Forelimb muscle (tissue), 1 donor: Measurements from ENCODE around the gene CUL1. TPM values are rescaled to one million over a fixed set of nuclear protein-coding genes. Genes with fewer than 3 reads are reported as not detected.

Source experiments
- DNase-seq: peaks from one replicate; pipeline ENCODE4 v3.0.0-alpha.2; 2013; ENCODE audit warnings: low read depth
- polyA plus RNA-seq: library from polyadenylated mRNA; unstranded; fragments of 120-200 nt; gene quantifications from one replicate; pipeline ENCODE4 v1.2.1, GENCODE V29; 2013; ENCODE audit not compliant: insufficient read length

Gene CUL1
- polyA plus RNA-seq, 1 donor = 54.1 TPM

DNA sequence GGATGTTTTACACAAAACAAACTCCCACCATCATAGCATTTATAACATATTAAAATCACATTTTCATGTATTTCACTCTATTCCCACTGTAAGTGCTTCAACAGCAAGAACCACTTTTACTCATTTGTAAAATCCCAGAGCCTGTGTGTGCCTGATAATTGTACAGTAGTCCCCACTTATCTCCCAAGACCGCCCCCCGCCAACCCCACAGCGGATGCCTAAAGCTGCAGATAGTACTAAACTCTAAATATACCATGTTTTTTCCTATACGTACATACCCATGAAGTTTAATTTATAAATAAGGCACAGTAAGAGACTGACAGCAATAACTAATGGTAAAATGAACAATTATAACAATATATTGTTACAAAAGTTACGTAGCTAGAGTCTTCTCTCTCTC, 151.9 kb downstream of the CUL1 start:
- DNase-seq = no peak

Other genes starting within 250 kb of the CUL1 start
- gene C7orf33, start 108.1 kb upstream of the CUL1 start, polyA plus RNA-seq = 1.1 TPM
- gene EZH2, start 185.4 kb downstream of the CUL1 start, polyA plus RNA-seq = 20.1 TPM